Measurements from ENCODE around the gene PRICKLE2.

Gene PRICKLE2

GRCh38 chr3:64145438-64145837 is 79.8 kb downstream of the PRICKLE2 start:
- DNase-seq (ENCODE audit: low read depth), result no peak
- TF ChIP-seq CTCF (IDR thresholded peaks at IDR 0.05; ENCODE audit: insufficient read depth, low read depth, low read length, missing control alignments), result no peak
- no peak overlapping the region for H3K4me3 ChIP-seq (ENCODE audit: low read length)

GRCh38 chr3:64144241-64144900 is 80.9 kb downstream of the PRICKLE2 start:
- DNase-seq (ENCODE audit: low read depth), result no peak
- H3K4me3 ChIP-seq (ENCODE audit: low read length), result no peak overlapping the region
- TF ChIP-seq CTCF (IDR thresholded peaks at IDR 0.05; ENCODE audit: insufficient read depth, low read depth, low read length, missing control alignments), result no peak

GRCh38 chr3:64143409-64144130 is 81.7 kb downstream of the PRICKLE2 start:
- TF ChIP-seq CTCF (IDR thresholded peaks at IDR 0.05; ENCODE audit: insufficient read depth, low read depth, low read length, missing control alignments), result no peak
- no peak overlapping the region for H3K4me3 ChIP-seq (ENCODE audit: low read length)
- DNase-seq (ENCODE audit: low read depth), result peak; percentile 86

- DNase-seq (ENCODE audit: low read depth), result peak; percentile 30
- no peak for TF ChIP-seq CTCF (IDR thresholded peaks at IDR 0.05; ENCODE audit: insufficient read depth, low read depth, low read length, missing control alignments)
These were observed 83.8 kb downstream of the PRICKLE2 start for GRCh38 chr3:64141476-64141875.

GRCh38 chr3:64140651-64141050 is 84.6 kb downstream of the PRICKLE2 start:
- no peak for TF ChIP-seq CTCF (IDR thresholded peaks at IDR 0.05; ENCODE audit: insufficient read depth, low read depth, low read length, missing control alignments)
- DNase-seq (ENCODE audit: low read depth), result no peak
- no peak overlapping the region for H3K4me3 ChIP-seq (ENCODE audit: low read length)

More at GRCh38 chr3:64141476-64141875, 83.8 kb downstream of the PRICKLE2 start:
- H3K4me3 ChIP-seq (ENCODE audit: low read length), result no peak overlapping the region

- peak; percentile 59 for DNase-seq (ENCODE audit: low read depth)
- H3K4me3 ChIP-seq (ENCODE audit: low read length), result no peak overlapping the region
- no peak for TF ChIP-seq CTCF (IDR thresholded peaks at IDR 0.05; ENCODE audit: insufficient read depth, low read depth, low read length, missing control alignments)
These were observed 86.5 kb downstream of the PRICKLE2 start for GRCh38 chr3:64138656-64139375.

All from epithelial cell of esophagus (primary cell).